Body of pancreas (tissue), 4 donors: Measurements from ENCODE around the gene CIRBP.

Experiments
- CTCF ChIP-seq, 7 experiments: fragments of 450-650 bp in 4 of 7; fragments of 200-600 bp in 3 of 7; sonication (generic) in 3 of 7; IDR thresholded peaks; one replicate each; pipeline ENCODE4 v1.5.1; 2016 to 2019; ENCODE audit warnings: antibody characterized with exemption in 7 of 7
- POLR2A ChIP-seq, 3 donors: fragments of 450-650 bp; IDR thresholded peaks; one replicate each; pipeline ENCODE4 v1.6.1; 2016; ENCODE audit warnings: antibody characterized with exemption in 3 of 3, mild to moderate bottlenecking in 2 of 3

DNA sequence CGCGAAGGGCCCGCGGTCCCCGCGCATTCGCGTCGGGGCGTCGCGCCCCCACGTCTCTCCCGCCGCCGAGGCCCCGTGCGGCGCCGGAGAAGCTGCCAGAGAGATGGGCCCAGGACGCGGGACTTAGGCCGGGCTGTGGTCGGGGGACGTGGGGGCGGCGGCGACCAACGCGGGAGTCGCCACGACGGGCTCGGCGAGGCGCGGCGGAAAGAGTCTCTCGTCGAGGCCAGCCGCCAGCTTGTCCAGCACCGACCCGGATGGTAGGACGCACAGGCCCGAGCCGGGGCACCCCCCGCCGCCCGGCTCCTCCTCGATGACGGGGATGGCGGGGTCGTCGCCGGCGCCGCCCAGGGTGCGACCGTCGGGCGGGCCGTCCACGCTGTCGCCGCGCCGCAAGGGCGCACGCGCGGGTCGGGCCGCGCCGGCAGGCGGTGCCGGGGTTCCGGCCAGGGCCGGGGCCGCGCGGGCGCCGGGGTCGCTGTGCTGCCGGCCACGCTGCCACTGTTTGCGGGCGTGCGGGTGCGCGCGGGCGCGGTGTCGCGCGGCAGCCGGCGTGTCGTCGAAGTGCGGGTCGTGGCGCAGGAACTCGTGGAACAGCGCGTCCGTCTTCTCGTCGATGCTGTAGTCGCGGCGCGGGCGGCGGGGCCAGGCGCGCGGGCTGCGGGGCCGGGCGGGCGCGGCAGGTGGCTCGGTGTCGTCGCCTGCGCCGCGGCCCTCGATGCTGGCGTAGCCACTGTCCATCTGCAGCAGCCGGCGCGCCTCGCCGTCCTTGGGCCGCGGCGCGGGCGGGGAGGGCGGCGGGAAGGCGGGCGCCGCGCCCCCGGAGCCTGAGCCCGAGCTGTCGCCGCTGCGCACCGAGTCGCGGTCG lies 39.8 kb upstream of the CIRBP start:
- TF ChIP-seq CTCF (IDR thresholded peaks at IDR 0.05), result no peak
- TF ChIP-seq POLR2A (IDR thresholded peaks at IDR 0.05), result no peak
